ENCODE results near the gene FSCN2.
"Not testable (repeated sequence)": the region's sequence is repeated elsewhere in the genome, so short reads cannot be mapped to it uniquely, and the experiment has no call there.

Gene FSCN2

DNA sequence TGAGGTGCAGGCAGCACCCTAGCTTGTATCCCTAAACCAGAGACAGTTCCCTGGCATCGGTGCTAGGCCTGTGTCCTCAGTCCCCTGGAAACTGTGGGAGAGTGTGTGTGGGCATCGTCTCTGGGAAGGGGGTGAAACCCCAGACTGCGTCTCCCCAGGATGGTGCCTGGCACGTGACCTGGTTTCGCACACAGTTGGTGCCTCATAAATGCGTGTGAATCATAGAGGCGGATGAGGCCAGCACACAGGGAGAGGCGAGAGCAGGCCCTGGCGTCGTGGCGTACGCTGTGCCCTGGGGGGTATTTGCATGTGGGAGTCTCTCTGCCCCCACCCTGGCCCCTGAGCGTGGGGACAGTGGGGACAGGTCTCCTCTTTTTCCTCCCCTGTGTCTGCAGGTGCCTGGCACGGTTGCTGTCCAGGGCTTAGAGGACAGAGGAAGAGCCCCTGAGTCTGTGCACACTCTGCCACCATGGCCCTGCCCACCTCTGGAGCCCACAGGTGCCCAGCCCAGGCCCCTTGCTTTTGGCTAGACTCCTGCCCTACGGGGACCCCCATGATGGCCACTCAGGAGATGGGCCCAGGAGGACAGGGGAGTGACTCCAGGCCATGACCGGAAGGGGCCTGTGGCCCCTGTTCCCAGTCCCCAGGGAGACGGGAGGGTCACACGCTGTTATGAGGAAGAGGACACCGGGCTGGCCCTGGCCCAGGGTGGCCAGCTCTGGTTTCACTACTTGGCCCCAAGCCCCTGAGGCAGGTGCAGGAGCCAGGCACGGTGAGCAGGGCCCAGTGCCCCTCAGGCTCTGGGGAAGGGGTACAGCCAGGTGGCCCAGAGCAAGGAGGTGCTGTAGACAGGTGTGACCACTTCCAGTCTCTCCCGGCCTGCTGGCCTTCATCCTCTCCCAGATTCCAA, 1.3 kb upstream of the FSCN2 start:
- DNase-seq (ENCODE audit: low read depth) = no peak

DNA sequence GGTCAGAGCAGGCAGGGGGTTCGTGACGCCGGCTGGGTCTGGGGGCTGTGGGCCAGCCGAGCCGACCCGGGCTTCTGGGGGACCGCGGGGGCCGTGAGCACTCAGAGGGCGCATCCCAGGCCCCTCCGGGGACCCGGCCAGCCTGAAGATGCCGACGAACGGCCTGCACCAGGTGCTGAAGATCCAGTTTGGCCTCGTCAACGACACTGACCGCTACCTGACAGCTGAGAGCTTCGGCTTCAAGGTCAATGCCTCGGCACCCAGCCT, 140 bp downstream of the FSCN2 start:
- no peak for DNase-seq (ENCODE audit: low read depth)

DNA sequence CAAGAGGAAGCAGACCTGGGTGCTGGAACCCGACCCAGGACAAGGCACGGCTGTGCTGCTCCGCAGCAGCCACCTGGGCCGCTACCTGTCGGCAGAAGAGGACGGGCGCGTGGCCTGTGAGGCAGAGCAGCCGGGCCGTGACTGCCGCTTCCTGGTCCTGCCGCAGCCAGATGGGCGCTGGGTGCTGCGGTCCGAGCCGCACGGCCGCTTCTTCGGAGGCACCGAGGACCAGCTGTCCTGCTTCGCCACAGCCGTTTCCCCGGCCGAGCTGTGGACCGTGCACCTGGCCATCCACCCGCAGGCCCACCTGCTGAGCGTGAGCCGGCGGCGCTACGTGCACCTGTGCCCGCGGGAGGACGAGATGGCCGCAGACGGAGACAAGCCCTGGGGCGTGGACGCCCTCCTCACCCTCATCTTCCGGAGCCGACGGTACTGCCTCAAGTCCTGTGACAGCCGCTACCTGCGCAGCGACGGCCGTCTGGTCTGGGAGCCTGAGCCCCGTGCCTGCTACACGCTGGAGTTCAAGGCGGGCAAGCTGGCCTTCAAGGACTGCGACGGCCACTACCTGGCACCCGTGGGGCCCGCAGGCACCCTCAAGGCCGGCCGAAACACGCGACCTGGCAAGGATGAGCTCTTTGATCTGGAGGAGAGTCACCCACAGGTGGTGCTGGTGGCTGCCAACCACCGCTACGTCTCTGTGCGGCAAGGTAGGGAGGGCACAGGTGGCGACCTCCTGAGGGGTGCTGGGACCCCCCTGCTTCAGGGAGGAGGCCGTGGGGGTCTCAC, 667 bp downstream of the FSCN2 start:
- DNase-seq (ENCODE audit: low read depth) = no peak

DNA sequence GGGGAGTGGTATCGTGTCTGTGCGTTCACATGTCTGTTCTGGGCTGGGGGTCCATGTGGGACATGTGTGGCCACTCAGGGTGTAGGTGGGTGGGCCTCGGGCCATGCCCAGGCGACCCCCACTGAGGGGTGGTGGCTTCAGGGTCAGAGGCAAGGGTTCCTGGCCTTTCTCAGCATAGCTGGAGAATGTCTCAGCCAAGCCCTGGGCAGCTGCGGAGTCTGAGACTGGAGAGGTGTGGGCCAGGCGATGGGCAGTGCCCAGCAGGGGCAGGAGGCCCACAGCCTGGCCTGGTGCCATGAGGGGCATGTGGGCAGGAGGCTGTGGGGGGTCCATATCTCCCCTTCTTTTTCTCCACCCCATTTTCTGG, 1.2 kb downstream of the FSCN2 start:
- DNase-seq (ENCODE audit: low read depth) = no peak

DNA sequence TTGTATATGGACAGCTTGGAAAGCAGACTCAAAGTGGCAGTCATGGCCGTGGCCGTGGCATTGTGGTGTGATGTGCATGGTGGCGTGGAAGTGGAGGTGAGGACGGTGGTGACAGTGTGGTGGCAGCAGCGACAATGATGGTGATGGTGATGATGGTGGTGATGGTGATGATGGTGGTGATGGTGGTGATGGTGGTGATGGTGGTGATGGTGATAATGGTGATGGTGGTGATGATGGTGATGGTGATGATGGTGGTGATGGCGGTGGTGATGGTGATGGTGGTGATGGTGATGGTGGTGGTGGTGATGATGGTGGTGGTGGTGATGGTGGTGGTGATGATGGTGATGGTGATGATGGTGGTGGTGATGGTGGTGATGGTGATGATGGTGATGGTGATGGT, 2.8 kb downstream of the FSCN2 start:
- DNase-seq (ENCODE audit: low read depth) = not testable (repeated sequence)

DNA sequence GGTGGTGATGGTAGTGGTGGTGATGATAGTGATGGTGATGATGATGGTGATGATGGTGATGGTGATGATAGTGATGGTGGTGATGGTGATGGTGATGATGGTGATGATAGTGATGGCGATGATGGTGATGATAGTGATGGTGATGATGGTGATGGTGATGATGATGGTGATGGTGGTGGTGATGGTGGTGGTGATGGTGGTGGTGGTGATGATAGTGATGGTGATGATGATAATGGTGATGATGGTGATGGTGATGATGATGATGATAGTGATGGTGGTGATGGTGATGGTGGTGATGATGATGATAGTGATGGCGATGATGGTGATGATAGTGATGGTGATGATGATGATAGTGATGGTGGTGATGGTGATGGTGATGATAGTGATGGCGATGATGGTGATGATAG, 3.8 kb downstream of the FSCN2 start:
- not testable (repeated sequence) for DNase-seq (ENCODE audit: low read depth)

DNA sequence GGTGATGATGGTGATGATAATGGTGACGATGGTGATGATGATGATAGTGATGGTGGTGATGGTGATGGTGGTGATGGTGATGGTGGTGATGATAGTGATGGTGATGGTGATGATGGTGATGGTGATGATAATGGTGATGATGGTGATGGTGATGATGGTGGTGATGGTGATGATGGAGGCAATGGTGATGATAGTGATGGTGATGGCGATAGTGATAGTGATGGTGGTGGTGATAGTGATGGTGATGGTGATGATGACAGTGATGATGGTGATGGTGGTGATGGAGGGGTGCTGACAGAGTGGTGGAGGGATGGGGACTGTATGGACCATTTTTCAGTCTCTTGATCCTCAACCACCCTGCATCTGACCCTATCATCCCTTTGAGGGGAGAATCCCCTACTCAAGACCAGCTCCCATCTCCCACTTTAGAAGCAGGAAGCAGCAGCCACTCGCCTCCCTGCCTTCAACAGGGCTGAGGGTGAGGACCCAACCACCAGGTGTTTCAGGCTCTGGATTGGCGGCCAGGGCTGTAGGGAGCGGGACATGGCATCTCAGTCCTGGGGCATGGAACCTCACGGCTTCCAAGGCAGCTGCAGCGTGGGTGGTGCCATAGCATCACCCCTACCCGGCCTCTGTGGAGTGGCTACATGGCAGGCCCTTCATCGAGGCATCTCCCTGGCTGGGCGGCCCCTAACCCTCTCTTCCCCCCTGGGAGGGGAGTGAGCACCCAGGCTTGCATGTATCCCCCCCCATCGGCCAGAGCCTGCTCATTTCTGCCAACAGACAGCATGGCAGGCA, 4.5 kb downstream of the FSCN2 start:
- DNase-seq (ENCODE audit: low read depth) = no peak

DNA sequence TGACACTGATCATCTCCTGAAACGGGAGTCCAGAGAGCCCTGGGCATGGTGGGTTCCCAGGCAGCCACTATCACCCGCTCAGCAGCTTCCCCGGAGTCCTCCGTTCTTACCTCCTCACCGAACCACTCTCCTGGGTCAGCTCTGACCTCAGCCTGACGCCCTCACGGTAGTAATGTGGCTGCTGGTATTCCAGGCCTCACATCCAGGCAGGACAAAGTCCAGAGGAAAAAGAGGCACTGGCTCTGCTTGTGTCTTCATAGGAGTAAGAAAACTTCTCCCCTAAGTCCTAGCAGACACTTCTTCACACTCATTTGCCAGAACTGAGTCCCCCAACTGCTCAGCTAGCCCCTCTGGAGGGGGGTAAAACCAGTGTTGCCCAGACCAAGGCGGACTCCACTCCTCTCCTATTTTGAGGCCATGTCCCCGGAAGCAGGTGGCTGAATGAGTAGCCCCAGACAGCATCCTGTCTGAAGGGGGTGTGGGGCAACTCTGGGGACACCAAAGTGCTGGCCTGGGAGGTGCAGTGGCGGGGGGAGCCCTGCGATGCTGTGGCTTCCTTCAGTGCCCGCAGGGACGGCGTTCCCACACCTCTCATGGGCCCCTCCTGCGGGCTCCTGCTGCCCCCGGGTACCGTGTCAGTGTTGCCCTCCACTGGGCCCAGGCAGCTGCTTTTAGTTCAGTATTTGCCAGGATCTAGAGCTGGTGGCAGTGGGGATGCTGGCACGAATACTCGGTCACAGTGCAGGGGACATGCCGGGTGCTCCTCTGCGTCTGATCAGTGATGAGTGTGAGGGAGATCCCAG, 5.4 kb downstream of the FSCN2 start:
- DNase-seq (ENCODE audit: low read depth) = no peak

DNA sequence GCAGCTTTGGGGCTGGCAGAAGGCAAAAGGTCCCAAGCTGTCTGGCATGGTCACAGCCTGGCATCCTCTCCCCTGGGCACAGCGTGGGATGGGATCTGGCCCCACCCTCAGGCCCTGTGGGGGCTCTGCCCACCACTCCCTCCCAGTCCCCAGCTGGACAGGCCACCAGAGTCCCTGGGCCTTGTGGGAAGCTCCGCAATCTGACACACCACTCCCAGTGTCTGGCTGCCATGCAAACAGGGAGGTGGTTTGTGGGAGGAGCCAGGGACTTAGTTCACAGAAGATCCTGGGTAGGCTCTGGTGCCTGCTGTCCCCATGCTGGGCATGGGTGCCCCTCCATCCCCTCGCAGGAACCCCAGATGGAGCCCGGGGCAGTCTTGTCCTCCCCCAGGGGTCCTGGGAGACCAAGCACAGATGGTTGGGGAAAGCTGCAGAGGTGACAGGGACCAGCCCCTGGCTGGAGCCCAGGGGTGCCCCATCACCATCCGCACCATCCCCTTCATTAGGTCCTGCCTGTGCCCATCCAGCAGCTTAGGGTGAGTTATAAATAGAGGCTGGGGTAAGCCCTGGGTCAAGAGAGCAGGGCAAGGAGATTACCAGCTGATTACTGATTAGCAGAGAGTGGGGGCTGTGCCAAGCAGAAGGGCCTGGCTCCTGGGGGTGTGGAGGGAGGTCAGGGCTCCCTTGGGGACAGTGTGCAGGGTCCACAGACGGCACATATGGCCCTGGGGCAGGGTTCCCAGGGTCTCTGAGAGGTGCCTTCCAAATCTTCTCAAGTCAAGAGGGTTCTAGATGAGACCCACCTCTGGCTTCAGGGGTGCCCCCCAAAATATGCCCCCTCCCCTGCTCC, 6.2 kb downstream of the FSCN2 start:
- no peak for DNase-seq (ENCODE audit: low read depth)

DNA sequence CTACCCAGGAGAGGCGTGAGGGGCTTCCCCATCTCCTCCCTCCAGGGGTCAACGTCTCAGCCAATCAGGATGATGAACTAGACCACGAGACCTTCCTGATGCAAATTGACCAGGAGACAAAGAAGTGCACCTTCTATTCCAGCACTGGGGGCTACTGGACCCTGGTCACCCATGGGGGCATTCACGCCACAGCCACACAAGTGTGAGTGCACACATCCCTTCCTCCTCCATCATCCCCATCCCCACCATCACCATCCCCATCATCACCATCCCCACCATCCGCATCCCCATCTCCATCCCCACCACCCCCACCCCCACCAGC, 6.8 kb downstream of the FSCN2 start:
- DNase-seq (ENCODE audit: low read depth) = no peak

DNA sequence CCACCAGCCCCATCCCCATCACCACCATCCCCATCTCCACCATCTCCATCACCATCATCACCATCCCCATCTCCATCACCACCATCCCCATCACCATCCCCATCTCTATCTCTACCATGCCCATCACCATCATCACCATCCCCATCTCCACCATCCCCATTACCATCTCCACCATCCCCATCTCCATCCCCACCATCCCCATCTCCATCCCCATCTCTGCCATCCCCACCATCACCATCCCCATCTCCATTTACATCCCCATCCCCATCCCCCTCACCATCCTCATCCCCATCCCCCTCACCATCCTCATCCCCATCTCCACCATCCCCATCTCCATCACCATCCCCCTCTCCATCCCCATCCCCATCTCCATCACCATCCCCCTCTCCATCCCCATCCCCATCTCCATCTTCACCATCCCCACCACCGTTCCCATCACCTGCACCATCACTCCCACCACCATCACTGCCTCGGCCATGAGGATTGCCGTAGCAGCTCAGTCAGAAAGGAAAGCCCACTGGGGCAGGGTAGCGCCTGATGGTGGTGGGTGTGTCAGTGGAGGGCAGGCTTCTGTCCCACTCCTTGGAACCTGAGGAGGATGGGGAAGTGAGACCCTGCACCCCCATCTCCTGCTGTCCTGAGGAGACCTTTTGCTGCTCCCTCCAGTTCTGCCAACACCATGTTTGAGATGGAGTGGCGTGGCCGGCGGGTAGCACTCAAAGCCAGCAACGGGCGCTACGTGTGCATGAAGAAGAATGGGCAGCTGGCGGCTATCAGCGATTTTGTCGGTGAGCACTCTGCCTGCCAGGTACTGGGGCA, 7.5 kb downstream of the FSCN2 start:
- DNase-seq (ENCODE audit: low read depth) = no peak

DNA sequence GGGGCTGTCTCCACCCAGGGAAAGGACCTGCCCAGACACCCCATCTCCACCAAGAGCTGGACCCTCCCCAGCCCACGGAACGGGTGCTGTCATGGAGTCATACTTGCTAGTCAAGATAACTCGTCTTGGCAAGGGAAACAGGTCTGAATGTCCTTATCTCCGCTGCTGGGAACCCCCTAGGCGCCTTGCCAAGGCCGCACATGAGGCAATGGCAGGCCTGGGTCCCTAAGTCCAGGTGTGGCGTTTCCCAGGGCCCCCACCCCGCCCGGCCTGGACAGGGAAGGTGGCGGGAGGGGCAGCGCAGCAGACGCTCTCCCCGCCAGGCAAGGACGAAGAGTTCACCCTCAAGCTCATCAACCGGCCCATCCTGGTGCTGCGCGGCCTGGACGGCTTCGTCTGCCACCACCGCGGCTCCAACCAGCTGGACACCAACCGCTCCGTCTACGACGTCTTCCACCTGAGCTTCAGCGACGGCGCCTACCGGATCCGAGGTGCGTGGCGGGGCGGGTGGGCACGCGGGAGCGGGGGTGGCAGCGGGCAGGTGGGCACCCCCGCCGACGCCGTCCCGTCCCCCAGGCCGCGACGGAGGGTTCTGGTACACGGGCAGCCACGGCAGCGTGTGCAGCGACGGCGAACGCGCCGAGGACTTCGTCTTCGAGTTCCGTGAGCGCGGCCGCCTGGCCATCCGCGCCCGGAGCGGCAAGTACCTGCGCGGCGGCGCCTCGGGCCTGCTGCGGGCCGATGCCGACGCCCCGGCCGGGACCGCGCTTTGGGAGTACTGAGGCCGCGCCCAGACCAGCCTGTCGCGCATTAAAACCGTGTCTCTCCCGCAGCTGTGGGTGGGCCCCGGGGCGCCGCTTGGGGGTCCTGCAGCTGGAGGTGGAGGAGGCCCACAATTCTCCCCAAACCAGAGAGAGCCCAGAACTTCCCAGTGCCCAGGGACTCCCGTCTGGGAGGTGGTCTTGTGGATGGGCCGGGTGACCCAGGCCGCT, 8.4 kb downstream of the FSCN2 start:
- no peak for DNase-seq (ENCODE audit: low read depth)

DNA sequence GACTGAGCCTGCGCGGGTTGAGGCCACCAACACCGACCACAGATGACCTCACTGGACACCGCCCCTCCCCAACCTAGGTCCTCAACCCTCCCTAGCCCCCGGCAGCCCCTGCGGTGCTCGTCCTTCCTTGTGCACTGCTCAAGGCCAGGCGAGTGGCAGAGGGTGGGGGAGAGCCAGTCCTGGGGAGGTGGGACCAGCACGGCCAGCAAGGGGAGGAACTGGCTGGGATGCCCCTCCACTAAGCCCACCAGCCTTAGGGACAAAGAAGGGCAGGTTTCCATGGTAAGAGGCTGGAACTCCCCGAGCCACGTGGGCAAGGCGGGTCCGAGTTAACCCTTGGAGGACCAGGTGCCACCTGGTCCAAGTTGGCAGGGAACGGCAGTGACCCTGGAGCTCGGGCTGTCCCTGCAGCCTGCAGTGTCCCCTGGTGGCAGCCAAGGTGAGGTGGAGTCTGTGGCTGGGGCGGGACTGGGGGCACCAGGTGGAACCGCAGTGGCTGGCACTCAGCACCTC, 9.2 kb downstream of the FSCN2 start:
- DNase-seq (ENCODE audit: low read depth) = no peak

DNA sequence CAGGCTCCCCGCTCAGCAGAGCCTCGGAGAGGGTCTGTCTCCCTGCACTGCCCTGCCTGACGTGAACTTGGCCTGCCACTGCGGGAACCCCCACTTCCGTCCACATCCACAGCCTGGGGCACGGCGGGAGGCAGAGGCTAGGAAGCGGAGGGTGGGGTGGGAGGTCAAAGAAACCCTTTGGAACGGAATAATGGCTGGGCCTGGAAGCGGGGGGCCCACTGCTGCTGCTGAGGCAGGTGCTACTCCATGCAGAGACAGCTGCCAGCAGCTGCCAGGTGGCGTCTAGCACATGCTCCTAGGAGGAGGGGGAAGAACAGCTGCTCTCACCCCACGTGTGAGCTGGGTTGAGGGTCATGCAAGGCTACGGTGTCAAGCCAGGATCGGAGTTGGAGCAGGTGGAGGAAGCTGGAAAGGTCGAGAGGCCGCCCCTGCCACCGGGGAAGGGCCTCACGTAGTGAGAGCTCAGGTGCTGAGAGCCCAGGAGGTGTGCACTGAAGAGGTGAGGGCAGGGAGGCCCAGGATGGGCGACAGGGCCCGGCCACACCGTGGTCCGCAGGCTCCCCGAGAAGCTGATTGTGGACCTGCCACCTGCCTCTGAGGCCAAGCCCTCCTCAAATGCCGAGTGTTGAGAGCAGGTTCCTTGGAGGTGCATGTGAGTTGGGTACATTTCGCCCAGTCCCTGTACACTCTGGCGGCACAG, 9.8 kb downstream of the FSCN2 start:
- DNase-seq (ENCODE audit: low read depth) = no peak

DNA sequence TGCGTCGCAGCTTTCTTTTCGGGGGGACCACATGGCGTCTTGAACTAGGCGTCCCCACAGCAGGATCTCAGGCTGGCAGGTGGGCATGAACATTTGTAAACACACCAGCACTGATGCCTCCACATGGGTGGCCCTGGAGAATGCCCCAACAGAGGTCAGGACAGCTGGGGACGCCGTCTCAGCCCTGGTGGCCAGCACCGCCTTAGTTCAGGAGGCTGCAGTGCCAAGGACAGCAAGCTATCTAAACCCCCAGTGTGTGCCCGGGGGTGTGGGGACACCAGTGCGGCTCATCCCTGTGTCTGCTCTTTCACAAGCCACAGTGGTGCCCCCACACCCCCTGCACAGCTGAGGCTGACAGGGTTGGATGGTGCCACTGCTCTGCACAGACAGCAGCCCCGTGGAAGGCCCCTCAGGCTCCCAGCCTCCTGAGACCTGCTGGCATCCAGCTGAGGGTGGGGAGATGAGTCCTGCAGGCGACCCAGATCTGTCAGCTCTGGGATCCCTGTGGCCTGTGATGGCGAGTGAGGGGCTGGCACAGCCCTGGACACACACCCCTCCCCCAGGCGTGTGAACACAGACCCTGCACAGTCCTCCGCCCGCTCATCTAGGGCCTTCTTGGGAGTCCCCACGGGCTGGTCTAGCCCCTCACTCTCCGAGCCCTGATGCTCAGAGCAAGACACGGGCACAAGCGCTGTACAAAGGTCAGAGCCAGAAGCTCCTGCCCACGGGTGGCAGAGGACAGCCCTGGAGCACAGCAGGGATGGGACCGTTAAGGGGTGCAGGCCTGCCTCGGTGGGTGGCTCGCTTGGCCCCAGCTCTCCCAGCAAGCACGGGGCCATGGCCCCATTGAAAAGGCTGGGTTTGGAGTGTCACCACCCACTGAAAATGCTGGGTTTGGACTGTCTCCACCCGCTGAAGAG, 10.7 kb downstream of the FSCN2 start:
- DNase-seq (ENCODE audit: low read depth) = no peak

DNA sequence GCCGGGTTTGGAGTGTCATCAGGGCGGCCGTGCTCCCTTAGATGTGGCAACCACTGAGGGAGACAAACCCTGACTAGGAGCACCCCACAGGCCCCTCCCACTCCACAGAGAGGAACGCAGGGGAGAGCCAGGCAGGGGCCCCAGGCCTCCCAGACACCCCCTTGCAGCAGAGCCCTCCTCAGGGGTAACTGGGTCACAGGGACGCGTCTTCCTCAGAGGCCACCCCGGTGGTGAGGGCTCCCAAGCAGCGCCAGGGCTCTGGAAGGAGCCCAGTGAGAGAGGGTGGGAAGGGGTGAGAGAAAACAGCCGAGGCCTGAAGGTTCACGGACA, 11.4 kb downstream of the FSCN2 start:
- DNase-seq (ENCODE audit: low read depth) = no peak

DNA sequence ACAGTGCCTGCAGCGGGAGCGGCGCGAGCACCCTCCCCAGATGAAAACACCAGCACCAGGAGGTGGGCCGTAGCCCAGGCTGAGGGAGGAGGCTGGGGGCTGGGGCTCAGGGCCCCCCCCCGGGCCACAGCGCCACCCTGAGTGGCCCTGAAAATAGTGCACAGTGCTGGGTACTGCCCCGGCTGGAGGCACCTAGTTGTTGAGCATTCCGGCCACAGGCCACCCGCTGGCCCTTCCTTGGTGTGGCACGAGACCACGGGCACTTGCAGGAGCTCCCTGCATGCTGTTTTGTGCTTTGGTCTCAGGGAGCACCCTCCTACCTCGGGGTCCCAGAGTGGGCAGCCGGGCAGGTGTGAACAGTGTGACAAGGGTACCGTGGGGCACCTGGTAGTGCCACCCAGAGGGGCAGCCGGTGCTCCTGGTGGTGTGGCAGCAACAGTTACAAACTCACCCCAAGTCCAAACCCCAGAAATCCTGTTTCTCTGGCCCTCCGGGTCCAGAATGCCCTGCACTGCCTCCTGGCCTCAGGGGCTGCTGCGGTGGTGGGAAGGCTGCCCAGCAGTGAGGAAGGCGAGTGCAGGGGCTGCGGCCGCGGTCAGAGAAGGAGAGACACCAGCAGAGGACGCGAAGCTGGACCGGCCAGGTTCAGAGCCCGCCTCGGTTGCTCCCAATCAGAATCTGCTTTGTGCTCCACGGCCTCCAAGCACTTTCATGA, 11.9 kb downstream of the FSCN2 start:
- no peak for DNase-seq (ENCODE audit: low read depth)

Measured in non-pigmented ciliary epithelial cell (primary cell).